GM23338 (cell line): ENCODE data around the gene MCC.

Source experiments
- CREB1 ChIP-seq: fragments of 250-450 bp; sonication (Bioruptor Pico); IDR thresholded peaks from 2 replicates; pipeline ENCODE4 v1.5.0; 2020; ENCODE audit warnings: low read depth, mild to moderate bottlenecking, moderate library complexity
- EZH2 ChIP-seq: fragments of 200-600 bp; sonication (generic); IDR thresholded peaks from one replicate; pipeline ENCODE4 v1.8.0; 2017; ENCODE audit warnings: antibody characterized with exemption, mild to moderate bottlenecking, low read depth; ENCODE audit not compliant: unreplicated experiment
- EZH2phosphoT487 ChIP-seq: fragments of 200-600 bp; sonication (generic); IDR thresholded peaks from one replicate; pipeline ENCODE4 v1.8.1; 2018; ENCODE audit warnings: antibody characterized with exemption; ENCODE audit not compliant: unreplicated experiment
- POLR2AphosphoS5 ChIP-seq: IDR thresholded peaks from 2 replicates; pipeline ENCODE4 v1.6.1; 2016; ENCODE audit warnings: antibody characterized with exemption, low read depth
- STAT1 ChIP-seq: IDR thresholded peaks from one replicate; pipeline ENCODE4 v1.6.1; 2016; ENCODE audit warnings: antibody characterized with exemption; ENCODE audit not compliant: unreplicated experiment
- ZNF114 ChIP-seq: fragments of 250-450 bp; sonication (Bioruptor Pico); IDR thresholded peaks from 2 replicates; pipeline ENCODE4 v1.5.0; 2020; ENCODE audit warnings: mild to moderate bottlenecking, moderate library complexity
- ZNF331 ChIP-seq: fragments of 250-450 bp; sonication (Bioruptor Pico); IDR thresholded peaks from 2 replicates; pipeline ENCODE4 v1.5.0; 2020; ENCODE audit warnings: low read depth, mild to moderate bottlenecking, moderate library complexity
- TF ChIP-seq, protein P1 (sequence below), 2 experiments: fragments of 200-600 bp in 1 of 2; sonication (generic) in 1 of 2; conservative IDR thresholded peaks; 2 replicates each; pipeline versions ENCODE4 v1.5.1 to v1.6.1; 2016 to 2017; ENCODE audit warnings: antibody characterized with exemption in 2 of 2, low read depth in 2 of 2, mild to moderate bottlenecking in 2 of 2, moderate library complexity in 1 of 2
- TF ChIP-seq, protein P2 (sequence below): IDR thresholded peaks from one replicate; pipeline ENCODE4 v1.6.1; 2018; ENCODE audit warnings: antibody characterized with exemption; ENCODE audit not compliant: unreplicated experiment

DNA sequence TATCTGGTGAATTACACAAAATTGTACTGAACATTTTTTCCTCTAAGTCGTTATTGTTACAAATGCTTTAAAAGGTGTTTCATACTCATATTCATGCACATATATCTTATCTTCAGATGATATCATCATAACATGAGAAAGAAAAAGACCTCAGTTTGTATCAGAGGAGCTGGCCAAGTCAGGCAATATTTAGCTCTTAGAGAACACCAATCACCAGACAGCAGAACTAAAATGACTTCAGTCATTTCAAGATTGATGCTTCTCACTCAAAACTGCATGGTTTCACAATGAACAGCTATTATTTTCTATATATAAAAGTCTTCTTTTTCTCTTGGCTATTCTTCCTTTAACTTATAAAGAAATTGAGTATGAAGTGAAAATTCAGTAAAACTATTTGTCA is 98.0 kb downstream of the MCC start:
- TF ChIP-seq POLR2AphosphoS5 (no peak), ZNF114 (CRISPR knock-in tag) (no peak), EZH2phosphoT487 (no peak), EZH2 (no peak), STAT1 (no peak), ZNF331 (no peak), CREB1 (CRISPR knock-in tag) (no peak)
- TF ChIP-seq, protein P1, sequence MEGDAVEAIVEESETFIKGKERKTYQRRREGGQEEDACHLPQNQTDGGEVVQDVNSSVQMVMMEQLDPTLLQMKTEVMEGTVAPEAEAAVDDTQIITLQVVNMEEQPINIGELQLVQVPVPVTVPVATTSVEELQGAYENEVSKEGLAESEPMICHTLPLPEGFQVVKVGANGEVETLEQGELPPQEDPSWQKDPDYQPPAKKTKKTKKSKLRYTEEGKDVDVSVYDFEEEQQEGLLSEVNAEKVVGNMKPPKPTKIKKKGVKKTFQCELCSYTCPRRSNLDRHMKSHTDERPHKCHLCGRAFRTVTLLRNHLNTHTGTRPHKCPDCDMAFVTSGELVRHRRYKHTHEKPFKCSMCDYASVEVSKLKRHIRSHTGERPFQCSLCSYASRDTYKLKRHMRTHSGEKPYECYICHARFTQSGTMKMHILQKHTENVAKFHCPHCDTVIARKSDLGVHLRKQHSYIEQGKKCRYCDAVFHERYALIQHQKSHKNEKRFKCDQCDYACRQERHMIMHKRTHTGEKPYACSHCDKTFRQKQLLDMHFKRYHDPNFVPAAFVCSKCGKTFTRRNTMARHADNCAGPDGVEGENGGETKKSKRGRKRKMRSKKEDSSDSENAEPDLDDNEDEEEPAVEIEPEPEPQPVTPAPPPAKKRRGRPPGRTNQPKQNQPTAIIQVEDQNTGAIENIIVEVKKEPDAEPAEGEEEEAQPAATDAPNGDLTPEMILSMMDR (conservative IDR thresholded peaks at IDR 0.05; ENCODE audit: low read depth in 2 of 2) = no peak
- TF ChIP-seq, protein P2, sequence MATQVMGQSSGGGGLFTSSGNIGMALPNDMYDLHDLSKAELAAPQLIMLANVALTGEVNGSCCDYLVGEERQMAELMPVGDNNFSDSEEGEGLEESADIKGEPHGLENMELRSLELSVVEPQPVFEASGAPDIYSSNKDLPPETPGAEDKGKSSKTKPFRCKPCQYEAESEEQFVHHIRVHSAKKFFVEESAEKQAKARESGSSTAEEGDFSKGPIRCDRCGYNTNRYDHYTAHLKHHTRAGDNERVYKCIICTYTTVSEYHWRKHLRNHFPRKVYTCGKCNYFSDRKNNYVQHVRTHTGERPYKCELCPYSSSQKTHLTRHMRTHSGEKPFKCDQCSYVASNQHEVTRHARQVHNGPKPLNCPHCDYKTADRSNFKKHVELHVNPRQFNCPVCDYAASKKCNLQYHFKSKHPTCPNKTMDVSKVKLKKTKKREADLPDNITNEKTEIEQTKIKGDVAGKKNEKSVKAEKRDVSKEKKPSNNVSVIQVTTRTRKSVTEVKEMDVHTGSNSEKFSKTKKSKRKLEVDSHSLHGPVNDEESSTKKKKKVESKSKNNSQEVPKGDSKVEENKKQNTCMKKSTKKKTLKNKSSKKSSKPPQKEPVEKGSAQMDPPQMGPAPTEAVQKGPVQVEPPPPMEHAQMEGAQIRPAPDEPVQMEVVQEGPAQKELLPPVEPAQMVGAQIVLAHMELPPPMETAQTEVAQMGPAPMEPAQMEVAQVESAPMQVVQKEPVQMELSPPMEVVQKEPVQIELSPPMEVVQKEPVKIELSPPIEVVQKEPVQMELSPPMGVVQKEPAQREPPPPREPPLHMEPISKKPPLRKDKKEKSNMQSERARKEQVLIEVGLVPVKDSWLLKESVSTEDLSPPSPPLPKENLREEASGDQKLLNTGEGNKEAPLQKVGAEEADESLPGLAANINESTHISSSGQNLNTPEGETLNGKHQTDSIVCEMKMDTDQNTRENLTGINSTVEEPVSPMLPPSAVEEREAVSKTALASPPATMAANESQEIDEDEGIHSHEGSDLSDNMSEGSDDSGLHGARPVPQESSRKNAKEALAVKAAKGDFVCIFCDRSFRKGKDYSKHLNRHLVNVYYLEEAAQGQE = no peak
